Measurements from ENCODE around the gene POLDIP3.

POLDIP3 gene

DNA sequence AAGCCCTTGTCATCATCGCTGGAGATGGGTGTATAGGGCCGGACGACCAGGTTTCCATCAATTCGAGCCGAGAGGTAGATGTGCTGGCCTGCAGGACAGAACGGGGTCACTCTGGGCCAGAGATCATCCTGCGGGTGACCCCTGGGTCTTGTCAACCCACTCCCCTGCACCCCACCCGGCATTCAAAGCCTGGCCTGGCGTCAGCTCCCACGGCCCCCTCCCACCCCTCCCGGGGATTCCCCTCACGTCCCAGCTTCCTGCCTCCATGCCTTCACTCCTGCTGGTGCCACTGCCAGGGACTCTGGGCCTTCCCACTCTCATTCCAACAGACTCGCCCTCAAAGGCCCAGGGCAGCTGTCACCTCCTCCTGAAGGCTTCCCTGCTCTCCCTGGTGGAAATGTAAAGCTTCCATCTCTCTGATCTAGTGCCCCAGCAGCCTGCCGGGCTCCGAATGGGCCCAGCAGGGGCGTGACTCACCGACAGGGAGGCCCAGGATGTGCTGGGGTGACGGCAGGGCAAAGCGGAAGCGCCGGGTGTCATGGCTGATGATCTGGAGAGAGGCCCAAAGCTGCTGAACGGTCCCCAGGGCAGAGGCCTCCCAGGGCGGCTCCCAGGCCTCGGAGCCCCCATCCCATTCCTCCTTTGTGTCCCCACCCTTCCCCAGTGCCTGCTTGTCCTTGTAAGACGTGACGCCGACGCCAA, 16.4 kb upstream of the POLDIP3 start:
- Mint-ChIP-seq H3K4me1 (peaks cover 2% of the 10 kb centered on the region), H3K27ac (no peak overlapping the region), H3K27me3 (no peaks in the 10 kb centered on the region), H3K9me3 (no peaks in the 10 kb centered on the region), H3K36me3 (peaks cover 27% of the 10 kb centered on the region), H3K4me3 (no peak overlapping the region)
- ATAC-seq (ENCODE audit: low read depth) (no peak), DNase-seq (ENCODE audit: low spot score in 2 of 2) (no peak)

DNA sequence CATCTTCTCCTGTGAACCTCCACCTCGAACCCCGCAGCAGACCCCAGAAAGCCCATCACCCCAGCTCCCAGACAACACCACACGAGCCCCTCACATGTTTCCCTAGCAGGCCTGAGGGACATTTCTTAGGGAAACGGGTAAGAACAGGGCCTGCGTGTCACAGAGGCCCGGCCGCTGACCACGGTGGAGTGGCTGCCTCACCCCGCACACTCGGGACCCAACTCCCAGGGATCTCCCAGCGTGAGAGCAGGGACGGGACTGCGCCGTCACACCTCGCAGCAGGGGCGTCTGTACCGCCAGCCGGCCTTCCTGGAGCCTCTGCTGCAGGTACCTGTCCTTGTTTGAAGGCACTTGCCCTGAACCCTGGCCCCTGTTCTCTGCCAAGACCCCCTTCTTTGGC, 15.5 kb upstream of the POLDIP3 start:
- Mint-ChIP-seq H3K36me3 (peaks cover 26% of the 10 kb centered on the region), H3K4me1 (peaks cover 2% of the 10 kb centered on the region), H3K4me3 (no peak overlapping the region), H3K9me3 (no peaks in the 10 kb centered on the region), H3K27ac (no peak overlapping the region), H3K27me3 (no peaks in the 10 kb centered on the region)
- DNase-seq (ENCODE audit: low spot score in 2 of 2) (no peak), ATAC-seq (ENCODE audit: low read depth) (no peak)

DNA sequence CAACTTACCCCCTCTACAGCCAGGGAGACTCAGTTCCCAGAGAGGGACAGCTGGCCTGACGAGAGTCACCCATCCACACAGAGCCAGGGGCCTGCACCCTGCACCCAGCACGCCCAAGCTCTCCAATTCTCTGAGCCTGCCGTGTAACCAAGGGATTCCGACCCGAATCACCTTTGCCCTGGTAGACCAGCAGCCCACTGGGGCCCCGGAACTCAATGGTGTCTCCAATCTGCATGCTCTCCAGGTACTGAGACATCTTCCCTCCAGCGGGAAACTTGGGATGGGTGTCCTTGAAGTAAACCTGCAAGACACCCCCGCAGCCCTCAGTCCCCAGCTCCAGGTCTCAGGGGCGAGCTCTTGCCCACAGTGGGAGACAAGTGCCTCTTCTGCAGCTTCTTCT, 13.3 kb upstream of the POLDIP3 start:
- H3K9me3 Mint-ChIP-seq: no peaks in the 10 kb centered on the region
- no peaks in the 10 kb centered on the region for H3K27me3 Mint-ChIP-seq
- ATAC-seq (ENCODE audit: low read depth): no peak
- H3K36me3 Mint-ChIP-seq: peaks cover 26% of the 10 kb centered on the region
- no peak for DNase-seq (ENCODE audit: low spot score in 2 of 2)
- no peak overlapping the region for H3K27ac Mint-ChIP-seq
- H3K4me3 Mint-ChIP-seq: no peak overlapping the region
- peaks cover 11% of the 10 kb centered on the region for H3K4me1 Mint-ChIP-seq

DNA sequence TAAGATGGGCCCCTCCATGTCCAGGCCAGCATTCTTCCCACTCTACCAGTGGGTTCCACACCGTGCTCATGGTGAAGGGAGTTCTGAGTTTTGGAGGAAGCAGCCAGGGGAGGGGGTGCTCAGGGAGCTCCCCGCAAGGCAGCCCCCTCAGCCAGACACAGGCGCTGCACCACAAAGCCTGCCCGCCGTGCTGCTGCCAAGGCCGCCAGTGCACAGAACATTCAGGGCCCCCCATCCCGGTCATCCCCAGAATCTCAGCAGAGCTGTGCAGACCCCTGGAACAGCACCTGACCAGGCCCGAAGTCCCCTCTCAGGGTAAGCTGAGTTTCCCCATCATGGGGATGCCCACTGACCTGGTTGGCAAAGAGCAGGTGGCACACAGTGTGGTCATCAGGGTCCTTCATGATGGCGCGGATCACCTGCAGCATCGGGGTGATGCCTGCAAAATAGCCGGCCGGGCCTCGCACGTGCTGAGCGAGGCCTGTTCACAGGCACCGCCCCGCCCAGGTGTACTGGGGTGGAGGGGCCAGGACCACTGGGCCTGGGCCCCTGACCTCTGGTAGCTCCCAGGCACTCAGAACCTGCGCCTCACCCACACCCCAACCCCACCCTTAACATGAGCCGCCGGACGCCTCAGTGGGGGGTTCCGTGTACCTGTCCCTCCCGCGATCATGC, 12.4 kb upstream of the POLDIP3 start:
- H3K27ac Mint-ChIP-seq: no peak overlapping the region
- peaks cover 22% of the 10 kb centered on the region for H3K36me3 Mint-ChIP-seq
- H3K9me3 Mint-ChIP-seq: no peaks in the 10 kb centered on the region

DNA sequence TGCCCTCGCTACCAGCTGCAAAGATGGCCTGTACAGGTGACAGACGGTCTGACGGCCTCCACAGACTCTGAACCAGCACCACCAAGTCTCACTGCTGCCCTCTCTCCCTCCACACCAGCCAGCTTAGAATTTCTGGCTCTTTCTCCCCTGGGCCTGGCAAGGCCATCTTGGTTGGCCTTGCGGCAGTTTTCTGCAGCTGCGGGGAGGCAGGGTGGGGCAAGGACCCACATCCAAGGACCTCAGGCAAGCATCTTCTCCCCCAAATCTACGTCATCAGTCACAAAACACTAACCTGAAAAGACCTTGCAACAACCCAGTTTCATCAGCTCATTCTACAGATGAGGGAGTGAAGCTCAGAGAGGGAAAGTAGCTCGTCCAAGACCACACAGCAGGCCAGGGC, 11.7 kb upstream of the POLDIP3 start:
- H3K27me3 Mint-ChIP-seq: no peaks in the 10 kb centered on the region
- peaks cover 21% of the 10 kb centered on the region for H3K36me3 Mint-ChIP-seq
- no peak overlapping the region for H3K27ac Mint-ChIP-seq
- peaks cover 20% of the 10 kb centered on the region for H3K4me1 Mint-ChIP-seq
- ATAC-seq (ENCODE audit: low read depth) (no peak), DNase-seq (ENCODE audit: low spot score in 2 of 2) (no peak)
- no peak overlapping the region for H3K4me3 Mint-ChIP-seq
- H3K9me3 Mint-ChIP-seq: no peaks in the 10 kb centered on the region

More for the DNA sequence above, 12.4 kb upstream of the POLDIP3 start:
- no peak for ATAC-seq (ENCODE audit: low read depth)
- H3K27me3 Mint-ChIP-seq: no peaks in the 10 kb centered on the region
- no peak for DNase-seq (ENCODE audit: low spot score in 2 of 2)
- peaks cover 14% of the 10 kb centered on the region for H3K4me1 Mint-ChIP-seq
- H3K4me3 Mint-ChIP-seq: no peak overlapping the region

DNA sequence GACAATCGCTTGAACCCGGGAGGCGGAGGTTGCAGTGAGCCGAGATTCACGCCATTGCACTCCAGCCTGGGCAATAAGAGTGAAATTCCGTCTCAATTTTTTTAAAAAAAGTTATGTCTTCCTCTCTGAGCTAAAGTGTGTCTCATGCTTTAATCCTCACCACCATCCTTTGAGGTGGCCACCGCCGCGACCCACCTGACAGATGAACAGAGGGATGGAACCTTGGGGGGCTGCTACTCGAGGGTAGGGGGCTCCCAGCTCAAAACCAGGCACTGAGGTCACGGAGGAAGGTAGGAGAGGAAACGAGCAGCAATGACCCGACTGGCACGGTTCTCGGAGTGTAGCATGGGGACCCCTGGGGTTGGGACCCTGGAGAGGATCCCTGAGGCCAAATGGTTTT, 10.7 kb upstream of the POLDIP3 start:
- no peak for DNase-seq (ENCODE audit: low spot score in 2 of 2)
- no peak overlapping the region for H3K27ac Mint-ChIP-seq
- no peaks in the 10 kb centered on the region for H3K27me3 Mint-ChIP-seq
- H3K9me3 Mint-ChIP-seq: no peaks in the 10 kb centered on the region
- peaks cover 22% of the 10 kb centered on the region for H3K4me1 Mint-ChIP-seq
- peaks cover 21% of the 10 kb centered on the region for H3K36me3 Mint-ChIP-seq
- ATAC-seq (ENCODE audit: low read depth): no peak
- H3K4me3 Mint-ChIP-seq: no peak overlapping the region

DNA sequence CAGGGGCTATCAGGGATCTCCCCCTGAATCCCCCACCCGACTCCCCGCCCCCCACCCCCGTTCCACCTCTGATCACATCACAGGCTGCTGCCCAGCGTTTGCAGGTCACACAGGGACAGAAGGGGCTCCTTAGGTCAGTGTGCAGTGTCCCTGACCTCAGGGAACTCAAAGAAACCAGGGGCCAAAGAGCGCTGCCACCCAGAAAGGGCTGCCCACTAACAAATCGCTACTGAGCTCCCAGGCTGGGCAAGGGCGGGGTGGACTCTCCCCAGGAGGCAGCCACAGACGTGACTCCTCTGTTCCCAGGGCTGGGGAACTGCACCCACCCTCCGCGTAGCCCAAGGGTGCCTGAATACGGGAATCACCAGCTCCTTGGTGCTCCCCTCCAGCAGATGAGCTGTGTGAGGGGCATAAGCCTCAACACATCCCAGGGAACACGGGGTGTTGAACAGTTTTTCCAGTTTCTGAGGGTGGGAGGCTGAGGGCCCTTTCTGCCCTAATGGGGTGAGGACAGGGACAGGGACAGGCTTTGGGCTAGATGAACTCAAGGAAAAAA, 9.9 kb upstream of the POLDIP3 start:
- Mint-ChIP-seq H3K9me3 (no peaks in the 10 kb centered on the region), H3K36me3 (peaks cover 19% of the 10 kb centered on the region), H3K27ac (no peak overlapping the region), H3K27me3 (no peaks in the 10 kb centered on the region), H3K4me3 (no peak overlapping the region), H3K4me1 (peaks cover 22% of the 10 kb centered on the region)
- no peak for DNase-seq (ENCODE audit: low spot score in 2 of 2)
- no peak for ATAC-seq (ENCODE audit: low read depth)

DNA sequence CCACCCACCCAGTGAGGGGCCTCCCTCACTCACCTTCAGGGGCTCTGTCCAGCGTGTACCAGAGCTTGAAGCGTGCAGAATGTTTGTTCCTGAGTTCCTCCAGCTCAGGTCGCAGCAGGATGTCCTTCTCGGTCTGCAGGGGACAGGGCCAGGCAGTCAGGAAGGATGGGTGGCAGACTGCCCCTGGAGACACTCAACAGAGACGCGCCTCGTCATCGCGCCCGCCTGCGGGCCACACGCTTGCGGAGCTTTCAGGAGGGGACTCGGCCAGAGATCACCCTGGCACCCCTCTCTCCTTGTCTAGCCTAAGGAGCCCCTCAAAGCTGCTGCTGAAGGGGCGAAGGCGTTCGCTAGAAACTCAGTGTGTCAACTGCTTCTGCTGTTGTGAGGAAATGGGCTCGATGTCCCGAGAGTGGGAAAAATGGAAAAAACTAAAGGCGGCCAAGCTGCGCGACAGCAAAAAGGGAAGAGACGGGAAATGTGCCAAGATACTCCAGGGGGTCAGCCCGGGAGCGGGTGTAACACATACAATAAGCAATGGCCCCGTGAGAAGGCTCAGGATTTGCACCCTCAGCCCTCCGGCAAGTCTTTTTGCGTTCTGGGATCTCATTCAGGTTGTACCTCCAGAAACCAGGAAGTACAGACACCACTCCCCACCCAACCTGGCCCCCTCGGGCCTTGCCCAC, 9.2 kb upstream of the POLDIP3 start:
- ATAC-seq (ENCODE audit: low read depth) (no peak), DNase-seq (ENCODE audit: low spot score in 2 of 2) (no peak)
- H3K36me3 Mint-ChIP-seq: peaks cover 17% of the 10 kb centered on the region
- peak overlapping the region; percentile 61 for H3K4me3 Mint-ChIP-seq
- peaks cover 22% of the 10 kb centered on the region for H3K4me1 Mint-ChIP-seq
- no peaks in the 10 kb centered on the region for H3K9me3 Mint-ChIP-seq
- H3K27ac Mint-ChIP-seq: peak overlapping the region; percentile 45
- H3K27me3 Mint-ChIP-seq: no peaks in the 10 kb centered on the region

DNA sequence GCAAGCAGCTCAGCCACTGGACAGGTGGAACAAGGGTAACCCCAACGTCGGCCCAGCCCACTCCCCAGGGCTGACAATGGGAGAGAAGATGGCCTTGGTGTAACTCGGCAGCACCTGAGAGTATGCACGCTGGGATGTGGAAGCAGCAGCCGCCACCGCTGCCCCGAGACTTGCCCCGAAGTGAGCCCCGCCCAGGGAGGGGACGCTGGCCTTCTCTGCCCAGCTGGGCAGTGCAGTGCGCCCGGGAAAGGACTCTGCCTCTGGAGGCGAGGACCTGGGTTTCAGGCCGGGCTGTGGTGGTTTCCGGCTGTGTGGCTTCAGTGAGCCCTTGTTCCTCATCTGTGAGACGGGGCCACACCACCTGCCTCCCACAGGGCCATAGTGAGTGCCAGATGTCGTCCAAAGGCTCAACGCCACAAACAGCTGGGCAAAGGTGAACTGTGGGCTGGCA, 8.6 kb upstream of the POLDIP3 start:
- Mint-ChIP-seq H3K27me3 (no peaks in the 10 kb centered on the region), H3K36me3 (peaks cover 14% of the 10 kb centered on the region), H3K9me3 (no peaks in the 10 kb centered on the region), H3K4me1 (peaks cover 22% of the 10 kb centered on the region), H3K27ac (peak overlapping the region; percentile 45), H3K4me3 (peak overlapping the region; percentile 61)
- peak; percentile 88 for ATAC-seq (ENCODE audit: low read depth)
- DNase-seq (ENCODE audit: low spot score in 2 of 2): peak in 1 of 2 donors; percentile 55

DNA sequence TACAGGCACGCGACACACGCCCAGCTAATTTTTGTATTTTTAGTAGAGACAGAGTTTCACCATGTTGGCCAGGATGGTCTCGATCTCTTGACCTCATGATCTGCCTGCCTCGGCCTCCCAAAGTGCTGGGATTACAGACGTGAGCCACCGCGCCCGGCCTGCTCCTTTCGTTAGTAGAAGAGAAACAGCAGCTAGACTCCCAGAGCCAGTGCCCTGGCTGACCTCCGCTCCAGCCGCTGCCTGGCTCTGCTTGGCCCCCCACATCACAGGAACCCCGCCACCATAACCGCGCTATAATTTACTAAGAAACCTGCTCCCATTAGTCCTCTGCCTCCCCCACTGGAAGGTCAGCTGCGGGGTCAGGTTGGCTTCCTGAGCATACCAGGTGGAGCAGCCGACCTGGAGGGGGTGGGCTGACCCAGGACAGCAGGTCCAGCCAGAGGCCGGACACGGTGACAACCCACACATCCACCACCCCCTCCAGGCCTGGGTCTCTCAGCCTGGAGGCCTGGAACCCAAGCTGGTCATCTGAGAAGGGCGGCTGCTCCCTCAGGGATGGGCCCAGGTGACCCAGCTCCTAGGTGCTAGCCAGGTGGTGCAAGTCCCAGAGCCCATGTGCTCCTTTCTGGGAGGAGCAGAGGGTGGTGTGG, 7.5 kb upstream of the POLDIP3 start:
- H3K4me3 Mint-ChIP-seq: no peak overlapping the region
- DNase-seq (ENCODE audit: low spot score in 2 of 2): no peak

DNA sequence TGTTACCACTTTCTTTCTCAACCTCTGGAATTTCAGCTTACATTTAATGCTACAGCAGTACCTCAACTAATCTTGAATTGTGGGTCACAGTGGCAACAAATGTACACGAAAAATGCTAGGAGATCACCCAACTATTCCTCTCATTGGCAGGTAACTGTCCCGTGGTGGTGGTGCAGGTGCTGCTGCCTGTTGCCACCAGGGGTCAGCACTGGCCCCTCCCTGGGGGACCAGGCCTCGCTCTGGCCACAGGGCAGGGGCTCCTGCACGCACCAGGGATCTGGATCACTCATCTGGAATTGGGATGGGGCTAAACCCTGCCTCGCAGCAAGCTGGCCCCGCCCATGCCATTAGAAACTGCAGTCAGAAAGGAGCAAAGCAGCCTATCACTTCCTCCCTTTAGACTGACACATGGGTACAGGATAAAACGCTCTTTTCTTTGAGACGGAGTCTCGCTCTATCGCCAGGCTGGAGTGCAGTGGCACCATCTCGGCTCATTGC, 6.9 kb upstream of the POLDIP3 start:
- no peaks in the 10 kb centered on the region for H3K9me3 Mint-ChIP-seq
- peak; percentile 55 for ATAC-seq (ENCODE audit: low read depth)
- H3K36me3 Mint-ChIP-seq: peaks cover 8% of the 10 kb centered on the region
- peak; percentile 58 to 69 for DNase-seq (ENCODE audit: low spot score in 2 of 2)
- peaks cover 26% of the 10 kb centered on the region for H3K4me1 Mint-ChIP-seq
- no peaks in the 10 kb centered on the region for H3K27me3 Mint-ChIP-seq
- no peak overlapping the region for H3K4me3 Mint-ChIP-seq
- no peak overlapping the region for H3K27ac Mint-ChIP-seq

More for the DNA sequence above, 7.5 kb upstream of the POLDIP3 start:
- no peak for ATAC-seq (ENCODE audit: low read depth)
- no peaks in the 10 kb centered on the region for H3K27me3 Mint-ChIP-seq
- no peak overlapping the region for H3K27ac Mint-ChIP-seq
- no peaks in the 10 kb centered on the region for H3K9me3 Mint-ChIP-seq
- H3K4me1 Mint-ChIP-seq: peaks cover 27% of the 10 kb centered on the region
- peaks cover 9% of the 10 kb centered on the region for H3K36me3 Mint-ChIP-seq

DNA sequence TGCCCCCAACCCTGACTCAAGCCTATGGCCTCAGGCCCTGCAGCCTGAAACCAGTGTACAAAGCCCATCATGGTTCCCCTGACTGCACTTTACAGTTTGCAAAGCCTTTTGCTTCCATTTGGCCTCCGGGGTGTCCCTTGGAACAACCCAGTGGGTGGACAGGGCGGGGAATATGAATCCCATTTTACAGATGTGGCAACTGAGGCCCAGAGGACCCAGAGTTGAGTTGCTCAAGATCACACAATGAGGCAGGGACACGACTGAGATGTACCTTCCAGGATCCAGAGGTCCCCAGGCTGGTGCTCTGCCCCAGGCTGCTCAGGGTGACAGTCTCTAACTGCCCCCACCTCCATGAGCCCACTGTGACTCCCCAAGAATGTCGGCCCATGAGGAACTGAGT, 5.4 kb upstream of the POLDIP3 start:
- no peaks in the 10 kb centered on the region for H3K27me3 Mint-ChIP-seq
- H3K4me3 Mint-ChIP-seq: no peak overlapping the region
- DNase-seq (ENCODE audit: low spot score in 2 of 2) (no peak), ATAC-seq (ENCODE audit: low read depth) (no peak)
- H3K4me1 Mint-ChIP-seq: peaks cover 26% of the 10 kb centered on the region
- no peak overlapping the region for H3K27ac Mint-ChIP-seq
- H3K9me3 Mint-ChIP-seq: no peaks in the 10 kb centered on the region
- peaks cover 2% of the 10 kb centered on the region for H3K36me3 Mint-ChIP-seq

DNA sequence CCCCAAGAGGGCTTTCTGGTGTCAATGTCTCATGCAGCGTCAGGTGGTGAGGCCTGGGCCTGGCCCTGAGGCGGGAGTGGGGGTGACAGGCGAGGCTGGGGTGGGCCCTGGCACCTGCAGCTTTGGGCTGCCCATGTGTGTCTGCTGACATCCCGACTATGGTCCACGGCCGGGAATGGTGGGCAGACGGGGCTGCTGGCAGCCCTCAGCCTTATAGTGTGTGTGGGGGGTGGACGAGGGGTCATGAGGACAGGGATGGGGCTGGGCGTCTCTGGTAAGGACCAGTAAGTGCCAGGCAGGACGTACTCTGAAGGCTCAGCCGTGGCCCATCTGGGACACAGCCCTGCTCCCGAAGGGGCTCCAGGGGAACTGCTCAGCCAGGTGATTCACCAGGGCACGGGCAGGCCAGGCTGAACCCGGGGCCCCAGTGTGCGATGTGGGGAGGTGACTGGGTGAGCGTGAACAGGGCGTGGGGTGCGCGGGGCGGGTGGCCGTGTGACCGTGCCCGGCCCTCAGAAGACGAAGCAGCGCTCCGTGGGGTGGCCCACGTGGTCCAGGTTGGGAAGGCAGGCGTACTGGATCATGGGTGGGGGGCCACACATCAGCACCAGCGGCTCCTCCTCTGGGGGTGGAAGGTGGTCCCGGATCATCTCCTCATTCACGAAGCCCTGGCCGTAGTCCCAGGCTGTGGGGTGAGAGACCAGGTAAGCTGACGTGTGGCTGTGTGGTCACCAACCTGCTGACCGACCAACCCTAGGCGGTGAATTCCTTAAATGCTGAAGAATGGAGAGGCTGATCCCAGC, 4.8 kb upstream of the POLDIP3 start:
- no peak overlapping the region for H3K27ac Mint-ChIP-seq
- no peak overlapping the region for H3K4me3 Mint-ChIP-seq
- peaks cover 27% of the 10 kb centered on the region for H3K4me1 Mint-ChIP-seq
- DNase-seq (ENCODE audit: low spot score in 2 of 2) (no peak), ATAC-seq (ENCODE audit: low read depth) (no peak)
- peaks cover 2% of the 10 kb centered on the region for H3K36me3 Mint-ChIP-seq
- H3K9me3 Mint-ChIP-seq: no peaks in the 10 kb centered on the region
- no peaks in the 10 kb centered on the region for H3K27me3 Mint-ChIP-seq
